ENCODE data around the gene ACTN2. TPM values are rescaled to one million over a fixed set of nuclear protein-coding genes. Genes with fewer than 3 reads are reported as not detected.

The ACTN2 gene
- total and polyA plus RNA-seq, 2 donors (not counting 3 experiments of a cell fraction or from before 2014, with no cell fraction given): 0.22 to 0.55 TPM

- Histone ChIP-seq H3K79me2 (ENCODE audit: control insufficient read depth, insufficient read depth, low read length) (no peaks in the 10 kb centered on the region), H3K9ac (replicated peaks; ENCODE audit: extremely low read depth, insufficient read depth, low read length) (no peak overlapping the region), H3K4me1 (ENCODE audit: control insufficient read depth, extremely low read depth, insufficient read depth, low read length) (peaks cover 7% of the 10 kb centered on the region), H4K20me1 (replicated peaks; ENCODE audit: control insufficient read depth, extremely low read depth, insufficient read depth, low read length) (no peaks in the 10 kb centered on the region), H3K4me2 (ENCODE audit: insufficient read depth, low read length) (no peak overlapping the region), H3K9me1 (replicated peaks; ENCODE audit: control insufficient read depth, extremely low read depth, insufficient read depth, low read length) (no peaks in the 10 kb centered on the region), H3K36me3 (ENCODE audit: control insufficient read depth in 2 of 2, extremely low read depth in 1 of 2, insufficient read depth in 2 of 2, low read length in 2 of 2) (no peaks in the 10 kb centered on the region), H3K27me3 (ENCODE audit: control insufficient read depth in 2 of 2, insufficient read depth in 2 of 2, low read length in 2 of 2) (peaks cover 7 to 9% of the 10 kb centered on the region in 2 experiments), H3K4me3 (replicated peaks in 1 of 3; ENCODE audit: insufficient read depth in 1 of 3, low read depth in 1 of 3, low read length in 3 of 3) (no peak overlapping the region), H3K9me3 (replicated peaks; ENCODE audit: control insufficient read depth, insufficient read depth, low read length) (no peaks in the 10 kb centered on the region), H2AFZ (ENCODE audit: low read depth, low read length) (peak overlapping the region; percentile 89), H3K27ac (ENCODE audit: insufficient read depth, low read depth, low read length) (no peak overlapping the region)
- ChIA-PET POLR2A (no interaction called here), CTCF (interaction anchor here (1.4 kb wide), 1 partner anchor 18 kb away, joined by 3 read pairs; no protein-coding TSS in a partner anchor)
- FAIRE-seq: no peak
- intact Hi-C loops (cut with micrococcal nuclease): loop anchor here (5.0 kb wide), 2 partner anchors 63 to 78 kb away; no protein-coding TSS in a partner anchor
- no TSS peak for BruUV-seq (replicated peaks)
- dilution Hi-C loops (cut with MboI; ENCODE audit: extremely low pct_ligation_motif_present, low sequenced_read_pairs): no loop called here
- TF ChIP-seq POLR2AphosphoS5 (IDR thresholded peaks at IDR 0.05; ENCODE audit: insufficient read depth, low read depth, low read length): no peak
- TF ChIP-seq MAX (IDR thresholded peaks at IDR 0.05; ENCODE audit: insufficient read depth, insufficient read length): no peak
- TF ChIP-seq FOS (IDR thresholded peaks at IDR 0.05; ENCODE audit: borderline replicate concordance, insufficient read depth, low read length): no peak
- no peak for TF ChIP-seq EZH2 (IDR thresholded peaks at IDR 0.05; ENCODE audit: borderline replicate concordance, low read depth, low read length, severe bottlenecking)
- TF ChIP-seq CTCF (IDR thresholded peaks at IDR 0.05; ENCODE audit: extremely low read depth in 1 of 2, insufficient read depth in 1 of 2, low read depth in 1 of 2, low read length in 2 of 2): no peak
- TF ChIP-seq MYC (IDR thresholded peaks at IDR 0.05; ENCODE audit: low read depth, low read length): no peak
- no peak for TF ChIP-seq GATA2 (IDR thresholded peaks at IDR 0.05; ENCODE audit: insufficient read depth, insufficient read length, low read depth, low read length)
- no peak for TF ChIP-seq JUN (IDR thresholded peaks at IDR 0.05; ENCODE audit: borderline replicate concordance, insufficient read depth, insufficient read length, low read depth)
- TF ChIP-seq POLR2A (IDR thresholded peaks at IDR 0.05; ENCODE audit: low read depth, low read length): no peak
- DNase-seq (ENCODE audit: low read depth, low spot score): no peak
Measured at GRCh38 chr1:236685205-236685916, 938 bp upstream of the ACTN2 start.

Measured in endothelial cell of umbilical vein (primary cell).